WERI-Rb-1 (cell line): ENCODE data around the gene EPC1.
"Not testable (repeated sequence)": the region's sequence is repeated elsewhere in the genome, so short reads cannot be mapped to it uniquely, and the experiment has no call there.

Experiments used
- DNase-seq: peaks from one replicate; pipeline ENCODE4 v3.0.0-alpha.2; 2020
- H3K27ac ChIP-seq: fragments of 250-450 bp; sonication (Bioruptor Pico); 2 replicates; pipeline ENCODE4 v1.5.1; 2020; ENCODE audit warnings: mild to moderate bottlenecking, moderate library complexity
- H3K27me3 ChIP-seq: fragments of 250-450 bp; sonication (Bioruptor Pico); 2 replicates; pipeline ENCODE4 v1.5.1; 2021; ENCODE audit warnings: mild to moderate bottlenecking, low read depth, moderate library complexity; ENCODE audit not compliant: insufficient read depth, severe bottlenecking
- H3K36me3 ChIP-seq: fragments of 250-450 bp; sonication (Bioruptor Pico); 2 replicates; pipeline ENCODE4 v1.5.1; 2020; ENCODE audit warnings: mild to moderate bottlenecking, moderate library complexity
- H3K4me3 ChIP-seq: 2 replicates; pipeline ENCODE4 v1.5.1; 2011; ENCODE audit warnings: low read depth, mild to moderate bottlenecking, control low read depth, low read length
- H3K9me3 ChIP-seq: fragments of 250-450 bp; sonication (Bioruptor Pico); 2 replicates; pipeline ENCODE4 v1.5.1; 2021; ENCODE audit warnings: mild to moderate bottlenecking, moderate library complexity; ENCODE audit not compliant: severe bottlenecking
- CTCF ChIP-seq: IDR thresholded peaks from 2 replicates; pipeline ENCODE4 v1.5.1; 2011; ENCODE audit warnings: low read depth, mild to moderate bottlenecking, control low read depth, inconsistent platforms, low read length

Gene EPC1

GRCh38 chr10:32263300-32263699 is 83.7 kb downstream of the EPC1 start:
- TF ChIP-seq CTCF: no peak
- Histone ChIP-seq H3K4me3 (no peak overlapping the region), H3K27me3 (no peaks in the 10 kb centered on the region), H3K27ac (no peak overlapping the region), H3K9me3 (no peaks in the 10 kb centered on the region), H3K36me3 (no peaks in the 10 kb centered on the region)
- no peak for DNase-seq

GRCh38 chr10:32259551-32259950 is 87.4 kb downstream of the EPC1 start:
- Histone ChIP-seq H3K27me3 (no peaks in the 10 kb centered on the region), H3K36me3 (no peaks in the 10 kb centered on the region), H3K27ac (no peak overlapping the region), H3K4me3 (no peak overlapping the region), H3K9me3 (no peaks in the 10 kb centered on the region)
- no peak for DNase-seq
- no peak for TF ChIP-seq CTCF

GRCh38 chr10:32256613-32257437 is 90.1 kb downstream of the EPC1 start:
- Histone ChIP-seq H3K4me3 (no peak overlapping the region), H3K27ac (no peak overlapping the region), H3K9me3 (no peaks in the 10 kb centered on the region), H3K36me3 (no peaks in the 10 kb centered on the region), H3K27me3 (no peaks in the 10 kb centered on the region)
- DNase-seq: peak; percentile 25
- peak; percentile 74 for TF ChIP-seq CTCF

GRCh38 chr10:32253821-32254220 is 93.1 kb downstream of the EPC1 start:
- Histone ChIP-seq H3K27ac (no peak overlapping the region), H3K4me3 (no peak overlapping the region), H3K27me3 (no peaks in the 10 kb centered on the region), H3K9me3 (no peaks in the 10 kb centered on the region), H3K36me3 (no peaks in the 10 kb centered on the region)
- no peak for TF ChIP-seq CTCF
- DNase-seq: no peak

- no peak overlapping the region for H3K27ac ChIP-seq
- no peak for TF ChIP-seq CTCF
- no peaks in the 10 kb centered on the region for H3K27me3 ChIP-seq
- no peaks in the 10 kb centered on the region for H3K36me3 ChIP-seq
- no peak overlapping the region for H3K4me3 ChIP-seq
- no peaks in the 10 kb centered on the region for H3K9me3 ChIP-seq
- DNase-seq: no peak
These were observed 93.7 kb downstream of the EPC1 start for GRCh38 chr10:32253276-32253675.

- not testable (repeated sequence) for H3K9me3 ChIP-seq, H3K36me3 ChIP-seq, H3K27me3 ChIP-seq, H3K4me3 ChIP-seq, DNase-seq, H3K27ac ChIP-seq
These were observed 96.5 kb downstream of the EPC1 start for GRCh38 chr10:32250489-32250888.
